ENCODE measurements around the gene STAG1.
"Not testable (repeated sequence)": the region's sequence is repeated elsewhere in the genome, so short reads cannot be mapped to it uniquely, and the experiment has no call there.

The STAG1 gene

GRCh38 chr3:136490646-136491405, 261.4 kb downstream of the STAG1 start:
- no peak for DNase-seq

- DNase-seq, result no peak
These were observed 266.4 kb downstream of the STAG1 start for GRCh38 chr3:136485777-136486176.

- no peak for DNase-seq
These were observed 275.9 kb downstream of the STAG1 start for GRCh38 chr3:136476280-136476679.

- DNase-seq, result not testable (repeated sequence)
These were observed 277.3 kb downstream of the STAG1 start for GRCh38 chr3:136474876-136475275.

DNA sequence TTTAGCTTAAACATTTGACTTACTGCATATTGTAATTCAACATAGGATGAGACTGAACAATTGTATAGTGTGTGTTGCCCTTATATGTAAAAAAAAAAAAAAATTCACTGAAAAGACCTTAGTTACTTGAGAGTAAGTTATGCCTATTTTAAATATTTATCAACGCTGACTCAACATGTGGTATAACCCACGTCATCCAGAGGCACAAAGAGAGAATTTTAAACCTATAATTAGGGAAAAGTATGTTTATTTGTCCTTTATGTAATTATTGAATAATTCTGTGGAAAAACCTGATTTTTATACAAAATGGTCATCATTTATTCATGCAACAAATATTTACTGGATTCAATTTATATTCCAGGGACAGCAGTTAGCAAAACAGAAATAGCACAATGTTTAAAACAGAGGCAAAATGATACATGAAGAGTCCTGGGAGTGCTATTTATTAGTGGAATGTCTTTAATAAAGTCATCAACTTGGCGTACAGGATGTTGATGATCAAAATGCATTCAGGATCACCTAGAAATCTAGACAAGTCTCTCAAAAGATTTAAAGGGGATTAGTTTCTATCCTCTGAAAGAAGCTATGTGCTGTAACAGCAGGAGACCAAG, 278.4 kb downstream of the STAG1 start:
- no peak for DNase-seq

GRCh38 chr3:136465296-136465695, 286.9 kb downstream of the STAG1 start:
- no peak for DNase-seq

DNA sequence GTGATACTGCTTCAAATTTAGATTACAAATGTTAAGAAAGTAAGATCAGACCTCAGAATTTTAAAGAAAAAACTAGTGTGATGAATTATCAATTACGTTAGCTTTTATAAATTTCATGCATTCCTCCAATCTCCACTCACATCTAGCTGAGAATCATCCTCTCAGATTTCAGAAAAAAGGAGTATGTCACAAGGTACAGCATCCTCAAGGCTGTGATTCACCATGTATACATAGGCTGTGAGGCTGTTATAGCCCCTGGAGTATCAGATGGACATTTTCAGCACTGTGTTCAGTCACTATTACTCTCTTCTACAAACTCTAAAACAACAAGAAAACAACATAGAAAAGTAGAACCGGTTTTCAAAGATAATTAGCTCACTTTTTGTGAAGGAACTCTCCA, 287.7 kb downstream of the STAG1 start:
- DNase-seq, result no peak

DNA sequence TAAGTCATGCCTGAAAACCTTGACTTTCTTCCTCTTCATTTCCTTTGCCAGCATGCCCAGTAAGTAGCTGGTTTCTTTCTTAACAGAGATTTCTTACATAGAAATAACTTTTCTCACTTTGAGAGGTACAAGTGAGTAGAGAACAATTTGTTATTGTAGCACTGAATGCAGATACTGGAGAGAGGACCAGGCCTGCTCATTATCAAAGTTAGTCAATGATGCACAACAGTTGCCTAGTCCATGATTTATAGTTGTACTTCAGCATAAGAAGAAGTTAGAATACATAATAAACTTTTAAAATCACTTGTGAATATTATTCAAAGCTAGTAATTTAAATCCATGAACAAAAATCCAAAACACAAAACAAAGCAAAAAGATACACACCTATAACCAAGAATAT, 289.0 kb downstream of the STAG1 start:
- DNase-seq, result no peak

DNA sequence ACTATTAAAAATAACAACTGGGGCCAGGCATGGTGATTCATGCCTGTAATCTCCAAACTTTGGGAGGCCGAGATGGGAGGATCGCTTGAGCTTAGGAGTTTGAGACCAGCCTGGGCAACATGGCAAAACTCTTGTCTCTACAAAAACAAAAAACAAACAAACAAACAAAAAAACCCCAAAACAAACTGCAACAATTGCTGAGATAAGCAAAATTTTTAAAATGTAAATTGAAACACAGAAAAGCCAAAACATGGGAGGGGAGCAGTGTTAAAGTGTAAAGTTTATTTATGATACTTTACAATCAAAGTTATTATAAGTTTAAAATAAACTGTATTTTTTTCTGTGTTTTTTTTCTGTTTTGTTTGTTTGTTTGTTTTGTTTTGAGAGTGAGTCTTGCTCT, 294.4 kb downstream of the STAG1 start:
- no peak for DNase-seq

- DNase-seq, result no peak
These were observed 296.0 kb downstream of the STAG1 start for GRCh38 chr3:136456196-136456595.

GRCh38 chr3:136444581-136444980, 307.6 kb downstream of the STAG1 start:
- no peak for DNase-seq

DNA sequence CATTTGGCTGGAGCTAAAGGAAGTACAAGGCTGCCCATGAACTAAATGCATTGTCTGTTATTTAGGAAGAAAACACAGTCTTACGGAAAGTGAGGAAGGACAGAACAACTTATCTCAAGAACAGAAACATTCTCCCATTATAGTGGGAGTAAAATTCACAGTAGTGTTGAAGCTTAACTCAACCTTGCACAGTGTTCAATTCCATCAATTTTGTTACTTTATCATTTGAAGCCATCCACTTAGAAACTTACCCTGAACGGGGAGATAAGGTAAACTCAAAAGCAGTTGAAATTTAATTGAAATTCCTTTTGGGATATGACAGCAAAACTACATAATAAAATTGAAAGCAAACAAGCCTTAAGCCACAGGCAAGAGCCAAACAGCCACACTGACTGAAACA, 315.1 kb downstream of the STAG1 start:
- DNase-seq, result no peak

DNA sequence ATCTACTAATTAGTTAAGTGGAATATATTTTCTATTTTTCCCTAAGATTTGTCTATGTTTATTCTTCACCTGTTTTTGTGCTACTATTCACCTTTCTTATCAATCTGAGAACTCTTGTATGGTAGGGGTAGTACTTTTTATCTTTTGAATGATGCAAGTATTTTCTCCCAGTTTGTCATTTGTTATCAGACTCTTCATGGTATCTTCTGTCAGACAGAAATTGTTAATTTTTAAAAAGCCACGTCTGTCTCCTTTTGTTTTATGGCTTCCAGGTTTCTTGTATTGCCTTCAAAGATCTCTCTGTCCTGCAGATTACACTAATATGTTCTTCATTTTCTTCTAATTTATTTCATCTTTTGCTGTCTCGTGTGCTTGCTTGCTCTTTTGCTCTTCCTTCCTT, 317.7 kb downstream of the STAG1 start:
- DNase-seq, result no peak

DNA sequence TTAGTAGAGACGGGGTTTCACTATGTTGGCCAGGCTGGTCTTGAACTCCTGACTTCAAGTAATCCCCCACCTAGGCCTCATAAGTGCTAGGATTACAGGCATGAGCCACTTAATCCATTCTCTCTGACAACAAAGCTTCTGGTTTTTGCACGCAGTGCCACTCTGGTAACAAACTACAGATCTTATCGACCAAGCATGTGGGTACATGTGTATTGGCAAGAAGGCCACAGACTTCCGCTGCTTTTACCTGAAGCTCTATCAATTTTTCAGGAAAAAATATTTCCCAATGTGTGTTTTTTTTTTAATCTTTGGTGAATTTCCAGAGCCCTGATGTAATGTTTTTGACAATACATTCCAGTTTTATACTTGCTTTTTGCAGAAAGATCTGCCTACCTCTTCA, 319.5 kb downstream of the STAG1 start:
- DNase-seq, result no peak

DNA sequence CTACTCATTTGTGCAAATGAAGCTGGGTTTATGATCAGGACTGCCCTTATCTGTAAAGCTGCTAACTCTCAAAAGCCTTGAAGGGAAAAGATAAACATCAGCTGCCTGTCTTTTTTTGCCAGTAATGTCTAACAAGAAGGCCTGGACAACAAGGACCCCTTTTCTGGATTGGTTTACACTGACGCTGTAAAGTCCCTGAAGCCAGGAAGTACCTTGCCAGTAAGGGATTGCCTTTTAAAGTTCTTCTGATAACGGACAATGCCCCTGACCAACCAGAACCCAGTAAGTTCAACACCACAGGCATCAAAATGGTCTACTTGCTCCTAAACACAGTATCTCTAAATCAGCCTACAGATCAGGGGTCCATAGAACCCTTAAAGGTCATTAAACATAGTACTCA, 324.0 kb downstream of the STAG1 start:
- no peak for DNase-seq

DNA sequence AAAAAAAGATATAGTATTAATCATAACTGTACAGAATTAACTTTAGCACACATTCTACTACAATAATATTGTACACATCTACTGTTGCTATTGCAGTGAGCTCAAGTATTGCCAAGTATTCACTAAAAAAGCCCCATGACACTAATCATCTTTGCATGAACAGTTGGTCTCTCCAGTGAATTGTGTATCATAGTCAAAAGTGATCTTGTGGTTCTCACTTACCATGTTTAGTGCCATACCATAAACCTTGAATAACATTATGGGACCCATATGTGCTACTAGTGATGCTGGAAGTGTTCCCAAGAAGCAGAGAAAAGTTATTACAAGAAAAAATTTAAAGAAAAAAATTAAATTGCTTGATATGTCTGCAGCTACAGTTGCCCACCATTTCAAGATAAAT, 324.9 kb downstream of the STAG1 start:
- DNase-seq, result no peak

DNA sequence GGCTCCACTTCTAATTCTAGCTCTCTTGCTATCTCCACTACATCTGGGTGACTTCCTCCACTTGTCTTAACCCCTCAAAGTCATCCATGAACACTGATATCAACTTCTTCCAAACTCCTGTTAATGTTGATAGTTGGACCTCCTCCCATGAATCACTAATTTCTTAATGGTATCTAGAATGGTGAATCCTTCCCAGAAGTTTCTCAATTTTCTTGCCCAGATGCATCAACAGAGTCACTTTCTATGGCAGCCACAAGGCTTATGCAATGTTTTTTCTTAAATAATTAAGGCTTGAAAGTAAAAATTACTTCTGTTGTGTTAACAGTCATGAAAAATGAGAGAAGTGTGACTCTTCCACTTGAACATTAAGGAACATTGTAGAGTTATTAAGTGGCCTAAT, 337.7 kb downstream of the STAG1 start:
- no peak for DNase-seq

- no peak for DNase-seq
These were observed 339.9 kb downstream of the STAG1 start for GRCh38 chr3:136412307-136412706.

DNA sequence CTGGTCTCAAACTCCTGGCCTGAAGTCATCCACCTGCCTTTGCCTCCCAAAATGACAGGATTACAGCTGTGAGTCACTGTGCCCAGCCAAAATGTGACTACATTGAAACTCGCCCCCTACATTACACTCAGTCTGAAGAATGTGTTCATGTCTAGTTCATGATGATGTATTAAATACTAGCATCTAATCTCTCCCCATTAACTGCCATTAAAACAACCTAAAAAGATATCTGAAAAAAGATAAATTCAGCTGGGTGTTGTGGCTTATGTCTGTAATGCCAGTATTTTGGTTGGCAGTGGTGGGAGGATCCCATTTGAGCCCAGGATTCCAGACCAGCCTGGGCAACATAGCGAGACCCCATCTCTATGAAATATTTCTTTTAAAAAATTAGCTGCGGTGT, 342.6 kb downstream of the STAG1 start:
- no peak for DNase-seq

GRCh38 chr3:136404056-136404455, 348.1 kb downstream of the STAG1 start:
- no peak for DNase-seq

- DNase-seq, result no peak
These were observed 355.3 kb downstream of the STAG1 start for GRCh38 chr3:136396916-136397315.

- DNase-seq, result no peak
These were observed 361.6 kb downstream of the STAG1 start for GRCh38 chr3:136390574-136390973.

DNA sequence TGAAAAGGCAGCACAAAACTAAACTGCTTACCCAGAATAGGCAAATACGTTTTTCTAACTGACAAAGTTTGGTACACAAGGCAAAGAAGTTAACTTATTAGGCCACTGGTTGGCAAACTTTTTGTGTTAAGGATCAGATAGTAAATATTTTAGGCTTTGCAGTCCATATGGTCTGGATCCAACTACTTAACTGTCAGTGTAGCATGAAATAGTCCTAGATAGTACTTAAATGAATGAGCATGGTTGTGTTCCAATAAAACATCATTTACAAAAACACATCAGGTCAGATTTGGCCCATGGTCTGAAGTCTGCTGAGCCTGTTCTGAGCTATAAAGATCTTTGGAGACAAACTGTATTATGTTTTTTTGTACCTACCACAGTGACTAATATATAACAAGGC, 365.1 kb downstream of the STAG1 start:
- no peak for DNase-seq

DNA sequence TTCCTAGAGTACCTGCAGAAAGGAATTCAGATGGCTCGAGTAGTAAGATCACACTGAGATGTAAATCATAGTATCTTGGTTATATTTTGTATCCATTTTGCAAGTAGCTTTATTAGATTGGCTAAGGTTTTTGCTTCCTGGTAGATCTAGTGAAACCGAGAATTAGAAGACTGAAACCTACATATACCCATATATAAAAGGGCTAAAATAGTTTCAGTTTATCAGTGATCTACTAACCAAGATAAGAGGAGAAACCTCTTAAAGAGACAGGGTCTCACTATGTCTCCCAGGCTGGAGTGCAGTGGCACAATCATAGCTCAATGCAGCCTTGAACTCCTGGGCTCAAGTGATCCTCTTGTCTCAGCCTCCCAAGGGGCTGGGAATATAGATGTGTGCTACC, 366.7 kb downstream of the STAG1 start:
- no peak for DNase-seq

DNA sequence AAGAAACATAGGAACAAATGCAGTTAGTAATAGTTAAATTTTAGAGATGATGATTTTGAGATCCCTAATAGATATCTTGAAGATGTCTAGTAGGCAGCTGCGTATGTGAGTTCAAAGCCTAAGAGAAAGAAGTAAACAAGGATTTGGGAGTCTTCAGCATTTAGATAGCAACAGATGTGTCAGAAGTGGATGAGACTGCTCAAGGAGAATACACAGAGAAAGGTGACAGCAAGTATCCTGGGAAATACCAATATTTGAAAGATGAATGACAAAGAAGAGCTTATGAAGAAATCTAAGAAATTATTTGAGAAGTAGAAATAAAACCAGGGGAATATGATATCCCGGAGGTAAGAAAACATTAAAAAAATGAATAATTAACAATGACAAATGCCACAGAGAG, 371.1 kb downstream of the STAG1 start:
- DNase-seq, result no peak

All from NCI-H446 treated with DMSO at 0.1 percent for 48 hours (cell line).